Type B pancreatic cell (in vitro differentiated cells): ENCODE measurements around the gene SLC25A48. TPM values are rescaled to one million over a fixed set of nuclear protein-coding genes. Genes with fewer than 3 reads are reported as not detected.

ENCODE experiments used
- DNase-seq: peaks from one replicate; pipeline ENCODE4 v3.0.0; 2021; ENCODE audit warnings: mixed read lengths; ENCODE audit not compliant: unreplicated experiment; ENCODE audit errors: extremely low spot score
- H3K27ac Mint-ChIP-seq: 2 replicates; pipeline ENCODE4 v1.8.0; 2021; ENCODE audit warnings: mild to moderate bottlenecking, mixed read lengths
- H3K27me3 Mint-ChIP-seq: 2 replicates; pipeline ENCODE4 v1.8.0; 2021; ENCODE audit warnings: mixed read lengths
- H3K36me3 Mint-ChIP-seq: 2 replicates; pipeline ENCODE4 v1.8.0; 2021; ENCODE audit warnings: mixed read lengths
- H3K4me1 Mint-ChIP-seq: one replicate; pipeline ENCODE4 v1.8.0; 2021; ENCODE audit warnings: mixed read lengths; ENCODE audit not compliant: unreplicated experiment
- H3K4me3 Mint-ChIP-seq: 2 replicates; pipeline ENCODE4 v1.8.0; 2021; ENCODE audit warnings: mild to moderate bottlenecking, mixed read lengths
- H3K9me3 Mint-ChIP-seq: 2 replicates; pipeline ENCODE4 v1.8.0; 2021; ENCODE audit warnings: mixed read lengths
- CTCF ChIP-seq: fragments of 200-600 bp; sonication (generic); conservative IDR thresholded peaks from 2 replicates; pipeline ENCODE4 v1.5.0; 2021; ENCODE audit warnings: antibody characterized with exemption, mild to moderate bottlenecking
- total RNA-seq: library from RNA; stranded (reverse); gene quantifications from 2 replicates; pipeline ENCODE4 v1.2.1, GENCODE V29; 2021; ENCODE audit warnings: low replicate concordance

SLC25A48 gene
- total RNA-seq, 1 donor from 2014 or later: 8.2 TPM

DNA sequence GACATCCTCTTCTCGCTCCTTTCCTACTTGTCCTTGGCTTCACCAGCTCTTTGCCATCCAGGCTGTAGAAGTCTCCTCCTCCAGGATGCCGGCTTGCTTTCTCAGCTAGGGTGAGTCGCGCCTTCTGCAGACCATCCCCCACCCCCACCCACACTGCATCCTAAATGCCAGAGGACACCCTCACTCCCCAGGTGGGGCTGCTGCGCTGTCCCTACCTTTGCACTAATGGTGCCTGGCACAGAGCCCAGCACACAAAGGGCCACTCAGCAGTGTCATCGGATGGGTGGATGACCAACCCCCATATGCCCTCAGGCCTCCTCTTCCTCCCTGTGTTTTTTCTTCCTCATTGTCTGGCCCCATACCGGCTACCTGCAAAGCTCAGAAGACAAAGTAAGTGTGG is 46.3 kb downstream of the SLC25A48 start:
- H3K9me3 Mint-ChIP-seq: no peaks in the 10 kb centered on the region
- no peaks in the 10 kb centered on the region for H3K36me3 Mint-ChIP-seq
- DNase-seq: no peak
- TF ChIP-seq CTCF: no peak
- no peaks in the 10 kb centered on the region for H3K4me1 Mint-ChIP-seq
- no peak overlapping the region for H3K4me3 Mint-ChIP-seq
- H3K27me3 Mint-ChIP-seq: peaks cover 44% of the 10 kb centered on the region
- no peak overlapping the region for H3K27ac Mint-ChIP-seq

DNA sequence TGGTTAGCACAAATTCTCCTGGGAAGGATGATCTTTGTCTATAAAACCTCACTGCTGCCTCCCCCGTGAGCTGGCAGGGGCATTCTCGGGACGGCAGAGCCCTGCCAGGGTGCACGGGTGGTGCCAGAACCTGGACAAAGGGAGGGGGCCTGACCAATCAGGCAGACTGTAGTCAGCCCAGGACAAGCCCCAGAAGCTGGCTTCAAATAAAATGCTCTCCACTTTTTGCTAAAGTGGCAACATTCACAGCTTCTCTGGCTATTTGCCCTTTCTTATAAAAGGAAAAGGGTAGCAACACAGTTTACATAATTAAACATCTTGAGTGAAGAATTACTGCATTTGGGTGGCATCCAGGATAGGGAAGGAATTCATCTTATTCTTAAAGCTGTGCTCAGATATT is 46.8 kb downstream of the SLC25A48 start:
- Mint-ChIP-seq H3K4me3 (no peak overlapping the region), H3K27ac (no peak overlapping the region), H3K4me1 (no peaks in the 10 kb centered on the region), H3K9me3 (no peaks in the 10 kb centered on the region), H3K27me3 (peaks cover 44% of the 10 kb centered on the region), H3K36me3 (no peaks in the 10 kb centered on the region)
- TF ChIP-seq CTCF: no peak
- DNase-seq: no peak

GRCh38 chr5:135881819-135882218 is 47.4 kb downstream of the SLC25A48 start:
- Mint-ChIP-seq H3K27ac (no peak overlapping the region), H3K4me3 (no peak overlapping the region), H3K4me1 (no peaks in the 10 kb centered on the region), H3K27me3 (peaks cover 44% of the 10 kb centered on the region), H3K9me3 (no peaks in the 10 kb centered on the region), H3K36me3 (no peaks in the 10 kb centered on the region)
- no peak for DNase-seq
- no peak for TF ChIP-seq CTCF

DNA sequence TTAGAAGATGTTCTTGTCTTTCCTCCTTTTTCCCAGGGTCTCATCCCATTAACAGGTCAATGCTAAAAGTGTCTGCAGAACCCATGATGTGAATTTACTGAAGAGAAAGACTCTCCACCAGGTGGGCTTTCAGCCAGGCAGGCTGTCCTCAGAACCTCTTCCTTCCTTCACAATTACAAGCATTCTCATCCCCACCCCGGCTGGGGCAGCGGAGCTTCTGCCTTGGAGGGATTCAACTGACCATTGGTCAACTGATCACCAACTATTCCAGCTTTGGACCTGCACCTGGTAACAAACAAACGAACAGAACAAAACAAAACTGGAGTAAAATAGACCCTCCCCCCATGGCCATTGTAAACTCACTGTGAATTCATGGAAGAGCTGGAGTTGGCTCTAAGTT is 48.6 kb downstream of the SLC25A48 start:
- DNase-seq: no peak
- H3K36me3 Mint-ChIP-seq: no peaks in the 10 kb centered on the region
- H3K4me1 Mint-ChIP-seq: peaks cover 8% of the 10 kb centered on the region
- TF ChIP-seq CTCF: no peak
- H3K27ac Mint-ChIP-seq: no peak overlapping the region
- H3K4me3 Mint-ChIP-seq: no peak overlapping the region
- peaks cover 52% of the 10 kb centered on the region for H3K27me3 Mint-ChIP-seq
- no peaks in the 10 kb centered on the region for H3K9me3 Mint-ChIP-seq

GRCh38 chr5:135883441-135883840 is 49.0 kb downstream of the SLC25A48 start:
- Mint-ChIP-seq H3K4me3 (no peak overlapping the region), H3K27me3 (peaks cover 56% of the 10 kb centered on the region), H3K27ac (no peak overlapping the region), H3K36me3 (no peaks in the 10 kb centered on the region), H3K4me1 (peaks cover 12% of the 10 kb centered on the region), H3K9me3 (no peaks in the 10 kb centered on the region)
- DNase-seq: no peak
- TF ChIP-seq CTCF: no peak

- H3K27me3 Mint-ChIP-seq: peaks cover 70% of the 10 kb centered on the region
- H3K4me3 Mint-ChIP-seq: no peak overlapping the region
- H3K27ac Mint-ChIP-seq: no peak overlapping the region
- no peaks in the 10 kb centered on the region for H3K36me3 Mint-ChIP-seq
- TF ChIP-seq CTCF: no peak
- H3K9me3 Mint-ChIP-seq: no peaks in the 10 kb centered on the region
- DNase-seq: no peak
- H3K4me1 Mint-ChIP-seq: peaks cover 17% of the 10 kb centered on the region
Measured at GRCh38 chr5:135885031-135885430, 50.6 kb downstream of the SLC25A48 start.
